Uterus (tissue), 4 donors: ENCODE results near the gene ERAP2. TPM values are rescaled to one million over a fixed set of nuclear protein-coding genes. Genes with fewer than 3 reads are reported as not detected.

Source experiments
- DNase-seq, 2 donors: peaks; one replicate each; pipeline ENCODE4 v3.0.0-alpha.2; 2019 to 2020
- H3K27ac ChIP-seq, 2 donors: fragments of 200-600 bp; sonication (generic); 1 replicate in 1 of 2; 2 replicates in 1 of 2; pipeline ENCODE4 v1.5.1; 2016 to 2018
- H3K27me3 ChIP-seq, 2 donors: fragments of 200-600 bp; sonication (generic); one replicate each; pipeline ENCODE4 v1.5.1; 2018 to 2019; ENCODE audit warnings: control low read depth in 1 of 2
- H3K36me3 ChIP-seq, 2 donors: fragments of 200-600 bp; sonication (generic); one replicate each; pipeline ENCODE4 v1.5.1; 2019; ENCODE audit warnings: control low read depth in 1 of 2
- H3K4me1 ChIP-seq, 2 donors: fragments of 200-600 bp; sonication (generic); one replicate each; pipeline ENCODE4 v1.5.1; 2018 to 2019; ENCODE audit warnings: control low read depth in 1 of 2
- H3K4me3 ChIP-seq, 2 donors: fragments of 200-600 bp; sonication (generic); 1 replicate in 1 of 2; 2 replicates in 1 of 2; pipeline ENCODE4 v1.5.1; 2018 to 2019; ENCODE audit warnings: mild to moderate bottlenecking in 1 of 2
- H3K9me3 ChIP-seq, 2 donors: fragments of 200-600 bp; sonication (generic); one replicate each; pipeline ENCODE4 v1.5.1; 2019; ENCODE audit warnings: control low read depth in 1 of 2
- CTCF ChIP-seq, 4 experiments: fragments of 200-600 bp in 2 of 4; fragments of 450-650 bp in 2 of 4; sonication (generic) in 2 of 4; IDR thresholded peaks; one replicate each; pipeline ENCODE4 v1.5.1; 2016 to 2019; ENCODE audit warnings: antibody characterized with exemption in 4 of 4, mild to moderate bottlenecking in 2 of 4, moderate library complexity in 1 of 4
- POLR2A ChIP-seq, 2 donors: fragments of 450-650 bp; IDR thresholded peaks; one replicate each; pipeline ENCODE4 v1.6.1; 2016; ENCODE audit warnings: antibody characterized with exemption in 2 of 2, mild to moderate bottlenecking in 1 of 2, moderate library complexity in 1 of 2
- intact Hi-C: fragments of 100-400 bp; cut with DNase I; formaldehyde crosslinking; loops from one replicate; pipeline ENCODE4 v1.15.1; 2023; ENCODE audit warnings: low total_unique reads
- total RNA-seq, 4 donors: library from RNA; depleted of rRNA in 3 of 4; stranded (reverse); fragments of >200 nt in 3 of 4; gene quantifications; one replicate each; pipeline versions ENCODE4 v1.1.0 to v1.2.4, GENCODE V29; 2014 to 2023
- donor health status: DM: yes; HTN: yes; CAD: no.

ERAP2 gene
- total RNA-seq, 4 donors from 2014 or later, result 9.5 to 29.2 (median 17.1) TPM

- Histone ChIP-seq H3K27me3 (no peaks in the 10 kb centered on the region), H3K27ac (no peak overlapping the region), H3K36me3 (no peaks in the 10 kb centered on the region), H3K4me3 (no peak overlapping the region), H3K9me3 (no peaks in the 10 kb centered on the region), H3K4me1 (no peaks in the 10 kb centered on the region)
- no peak for TF ChIP-seq CTCF (IDR thresholded peaks at IDR 0.05)
- no peak for TF ChIP-seq POLR2A (IDR thresholded peaks at IDR 0.05)
- DNase-seq, result no peak
- intact Hi-C loops, result no loop called here
Measured at GRCh38 chr5:96946381-96946780, 70.1 kb downstream of the ERAP2 start.

- Histone ChIP-seq H3K9me3 (no peaks in the 10 kb centered on the region), H3K36me3 (no peaks in the 10 kb centered on the region), H3K4me3 (no peak overlapping the region), H3K4me1 (no peaks in the 10 kb centered on the region), H3K27ac (peak overlapping the region; percentile 25 to 53), H3K27me3 (no peaks in the 10 kb centered on the region)
- DNase-seq, result no peak
- intact Hi-C loops, result no loop called here
- TF ChIP-seq POLR2A (IDR thresholded peaks at IDR 0.05), result no peak
- no peak for TF ChIP-seq CTCF (IDR thresholded peaks at IDR 0.05)
Measured at GRCh38 chr5:96952118-96952750, 75.9 kb downstream of the ERAP2 start.

GRCh38 chr5:96952974-96953730 lies 76.9 kb downstream of the ERAP2 start:
- Histone ChIP-seq H3K36me3 (no peaks in the 10 kb centered on the region), H3K9me3 (no peaks in the 10 kb centered on the region), H3K27ac (peak overlapping the region; percentile 25 to 53), H3K4me3 (no peak overlapping the region), H3K4me1 (no peaks in the 10 kb centered on the region), H3K27me3 (no peaks in the 10 kb centered on the region)
- intact Hi-C loops, result no loop called here
- TF ChIP-seq CTCF (IDR thresholded peaks at IDR 0.05) (no peak), POLR2A (IDR thresholded peaks at IDR 0.05) (no peak)
- no peak for DNase-seq

GRCh38 chr5:96957254-96958049 lies 81.2 kb downstream of the ERAP2 start:
- Histone ChIP-seq H3K27ac (no peak overlapping the region), H3K4me1 (no peaks in the 10 kb centered on the region), H3K9me3 (no peaks in the 10 kb centered on the region), H3K36me3 (no peaks in the 10 kb centered on the region), H3K4me3 (no peak overlapping the region), H3K27me3 (no peaks in the 10 kb centered on the region)
- TF ChIP-seq CTCF (IDR thresholded peaks at IDR 0.05) (no peak), POLR2A (IDR thresholded peaks at IDR 0.05) (no peak)
- no peak for DNase-seq
- intact Hi-C loops, result no loop called here

- no peak for DNase-seq
- TF ChIP-seq CTCF (IDR thresholded peaks at IDR 0.05), result no peak
- no peak for TF ChIP-seq POLR2A (IDR thresholded peaks at IDR 0.05)
- H3K9me3 ChIP-seq, result no peaks in the 10 kb centered on the region
- no peak overlapping the region for H3K27ac ChIP-seq
- H3K4me3 ChIP-seq, result no peak overlapping the region
- H3K27me3 ChIP-seq, result no peaks in the 10 kb centered on the region
- intact Hi-C loops, result no loop called here
- H3K4me1 ChIP-seq, result no peaks in the 10 kb centered on the region
- no peaks in the 10 kb centered on the region for H3K36me3 ChIP-seq
Measured at GRCh38 chr5:96958977-96959376, 82.7 kb downstream of the ERAP2 start.
